GM12878 (cell line): Measurements from ENCODE around the gene KIRREL1. TPM values are rescaled to one million over a fixed set of nuclear protein-coding genes. Genes with fewer than 3 reads are reported as not detected.

Source experiments
- ATAC-seq: fragments of 200-7000 bp; cut with Tn5 transposase; 3 replicates; pipeline ENCODE4 v1.9.1; 2020; ENCODE audit warnings: mild to moderate bottlenecking, moderate library complexity
- BruUV-seq: library from RNA; stranded (reverse); fragments of 400-500 nt; replicated peaks from 2 replicates; lab custom pipeline; 2021; lab: Mats Ljungman, UMichigan
- CTCF ChIA-PET: fragments of 300-600 bp; sonication (Branson Sonifier 250); formaldehyde crosslinking; extraction: SDS; loops from one replicate; lab custom pipeline; 2021; ENCODE audit warnings: inconsistent platforms; lab: Yijun Ruan, JAX
- POLR2A ChIA-PET: fragments of 350-600 bp; formaldehyde crosslinking; extraction: SDS; loops from one replicate; lab custom pipeline; 2021; ENCODE audit warnings: inconsistent platforms; lab: Charles Lee
- RAD21 ChIA-PET: fragments of 300-600 bp; sonication (Branson Sonifier 250); formaldehyde crosslinking; loops from one replicate; lab custom pipeline; 2023; ENCODE audit warnings: antibody characterized with exemption; ENCODE audit not compliant: unreplicated experiment; lab: Charles Lee
- SMC1A ChIA-PET: fragments of 300-600 bp; sonication (Branson Sonifier 250); formaldehyde crosslinking; loops from one replicate; lab custom pipeline; 2023; ENCODE audit not compliant: unreplicated experiment, uncharacterized antibody; lab: Charles Lee
- DNase-seq: peaks from one replicate; pipeline ENCODE4 v3.0.0-alpha.2; 2011; ENCODE audit warnings: low read depth, low spot score
- FAIRE-seq: peaks from 3 replicates; lab custom pipeline; 2011; peaks lifted over from hg19 to GRCh38; lab: Jason Lieb, UNC
- H2AFZ ChIP-seq: 2 replicates; pipeline ENCODE4 v1.6.0; 2011; ENCODE audit warnings: low read depth, low read length, control low read depth; ENCODE audit not compliant: control insufficient read depth
- H3K27ac ChIP-seq: 2 replicates; pipeline ENCODE4 v1.5.1; 2011; ENCODE audit warnings: control low read depth; ENCODE audit not compliant: control insufficient read depth, insufficient read depth
- H3K27me3 ChIP-seq, 2 experiments: replicated peaks in 1 of 2; 2 replicates each; pipeline versions ENCODE4 v1.6.0 to v1.6.1; 2011; ENCODE audit warnings: low read length in 1 of 2; ENCODE audit not compliant: control insufficient read depth in 2 of 2, insufficient read depth in 2 of 2
- H3K36me3 ChIP-seq, 2 experiments: 2 replicates each; pipeline ENCODE4 v1.5.1; 2011; ENCODE audit warnings: low read length in 1 of 2; ENCODE audit not compliant: control insufficient read depth in 2 of 2, insufficient read depth in 2 of 2
- H3K4me1 ChIP-seq: 2 replicates; pipeline ENCODE4 v1.6.1; 2011; ENCODE audit warnings: mild to moderate bottlenecking, low read length, moderate library complexity, mixed read lengths; ENCODE audit not compliant: control insufficient read depth, insufficient read depth
- H3K4me2 ChIP-seq: 2 replicates; pipeline ENCODE4 v1.6.0; 2011; ENCODE audit warnings: control low read depth; ENCODE audit not compliant: control insufficient read depth, insufficient read depth
- H3K4me3 ChIP-seq: fragments of 200-600 bp; sonication (generic); 2 replicates; pipeline ENCODE4 v1.5.1; 2016
- H3K79me2 ChIP-seq: 2 replicates; pipeline ENCODE4 v1.6.0; 2011; ENCODE audit warnings: low read length; ENCODE audit not compliant: control insufficient read depth, insufficient read depth
- H3K9ac ChIP-seq: 2 replicates; pipeline ENCODE4 v1.8.0; 2011; ENCODE audit warnings: low read length, control low read depth, mixed read lengths; ENCODE audit not compliant: control insufficient read depth, insufficient read depth
- H3K9me3 ChIP-seq: replicated peaks from 3 replicates; pipeline ENCODE4 v1.5.1; 2011; ENCODE audit warnings: mild to moderate bottlenecking, low read length; ENCODE audit not compliant: control insufficient read depth, insufficient read depth
- H4K20me1 ChIP-seq: 2 replicates; pipeline ENCODE4 v1.6.0; 2011; ENCODE audit not compliant: control insufficient read depth, insufficient read depth
- ASH2L ChIP-seq: fragments of 300-600, 200-600 bp; sonication (generic); IDR thresholded peaks from 2 replicates; pipeline ENCODE4 v1.6.1; 2017; ENCODE audit warnings: low read depth, mild to moderate bottlenecking, borderline replicate concordance
- EP300 ChIP-seq, 2 experiments: fragments of 150-350 bp in 1 of 2; IDR thresholded peaks; 2 replicates each; pipeline ENCODE4 v1.6.1; 2011 to 2012; ENCODE audit warnings: low read depth in 2 of 2, low read length in 2 of 2, borderline replicate concordance in 1 of 2, improper control_type of control experiment in 1 of 2, inconsistent platforms in 1 of 2; ENCODE audit not compliant: control insufficient read depth in 1 of 2
- HDAC2 ChIP-seq: fragments of 200-600 bp; sonication (generic); IDR thresholded peaks from 2 replicates; pipeline ENCODE4 v1.6.1; 2017
- RELA ChIP-seq: fragments of 450-650 bp; IDR thresholded peaks from 2 replicates; pipeline ENCODE4 v1.8.0; 2014; ENCODE audit warnings: borderline replicate concordance; ENCODE audit not compliant: partially characterized antibody
- SMAD5 ChIP-seq: IDR thresholded peaks from 2 replicates; pipeline ENCODE4 v1.6.1; 2016; ENCODE audit warnings: antibody characterized with exemption, low read depth
- SMARCA5 ChIP-seq: fragments of 450-650 bp; IDR thresholded peaks from 2 replicates; pipeline ENCODE4 v1.6.1; 2017; ENCODE audit warnings: mild to moderate bottlenecking
- SP1 ChIP-seq: IDR thresholded peaks from one replicate; pipeline ENCODE4 v1.6.1; 2011; ENCODE audit warnings: low read depth, low read length
- SREBF1 ChIP-seq: IDR thresholded peaks from 2 replicates; pipeline ENCODE4 v1.6.1; 2012; ENCODE audit warnings: mild to moderate bottlenecking, low read length
- TBL1XR1 ChIP-seq: IDR thresholded peaks from 2 replicates; pipeline ENCODE4 v1.6.1; 2012; ENCODE audit warnings: low read depth, low read length, improper control_type of control experiment
- YBX1 ChIP-seq: fragments of 450-650 bp; IDR thresholded peaks from 2 replicates; pipeline ENCODE4 v1.6.1; 2016; ENCODE audit warnings: antibody characterized with exemption
- YY1 ChIP-seq: IDR thresholded peaks from 2 replicates; pipeline ENCODE4 v1.6.1; 2011; ENCODE audit warnings: low read depth, mild to moderate bottlenecking, low read length
- ZNF24 ChIP-seq: fragments of 450-650 bp; IDR thresholded peaks from 2 replicates; pipeline ENCODE4 v1.6.1; 2017; ENCODE audit warnings: antibody characterized with exemption, mild to moderate bottlenecking
- WGBS: methylation state at CpG from one replicate; pipeline ENCODE4 v1.1.6; 2016; ENCODE audit warnings: low lambda C conversion rate; ENCODE audit not compliant: insufficient replicate concordance, insufficient coverage; ENCODE audit errors: missing lambda C conversion rate; 5-methylcytosine and 5-hydroxymethylcytosine counted together
- in situ Hi-C: fragments of 300-500 bp; cut with MboI; formaldehyde crosslinking; loops from 9 replicates; pipeline ENCODE4 v1.14.3; 2018; ENCODE audit warnings: mixed read lengths
- intact Hi-C: fragments of 100-400 bp; cut with micrococcal nuclease; formaldehyde crosslinking; loops from one replicate; pipeline ENCODE4 v1.14.2; 2022; ENCODE audit not compliant: unreplicated experiment
- polyA plus RNA-seq, 11 experiments: library from polyadenylated mRNA; depleted of rRNA in 4 of 11; unstranded in 6 of 11; stranded (reverse) in 5 of 11; fragments of >200 nt; fragmentation: Nextera tagmentation in 4 of 11; fragmentation: Illumina TruSeq in 1 of 11; extraction: Ambion mirVana in 4 of 11; extraction: Trizol in 1 of 11; gene quantifications; 1 replicate in 1 of 11; 2 replicates in 10 of 11; pipeline versions ENCODE4 v1.2.1 to v1.2.3, GENCODE V29; 2011 to 2016; ENCODE audit warnings: inconsistent platforms in 2 of 11, missing spikeins in 2 of 11, low read depth in 1 of 11
- total RNA-seq, 4 experiments: library from RNA; depleted of rRNA in 3 of 4; stranded (reverse); fragments of >200 nt in 3 of 4; fragmentation: Illumina TruSeq in 1 of 4; extraction: Trizol in 1 of 4; gene quantifications; 2 replicates each; pipeline versions ENCODE4 v1.2.1 to v1.2.3, GENCODE V29; 2013 to 2021
- TF ChIP-seq, protein P1 (sequence below): fragments of 150-350 bp; IDR thresholded peaks from 2 replicates; pipeline ENCODE4 v1.6.1; 2016; ENCODE audit warnings: low read depth, low read length
- TF ChIP-seq, protein P2 (sequence below): fragments of 450-650 bp; IDR thresholded peaks from 2 replicates; pipeline ENCODE4 v1.6.1; 2016; ENCODE audit warnings: mild to moderate bottlenecking

Gene KIRREL1
- total and polyA plus RNA-seq, 10 of the 15 experiments (the other 5 are each of a cell fraction or from before 2014, with no cell fraction given): 0.15 TPM; not detected in 9

DNA sequence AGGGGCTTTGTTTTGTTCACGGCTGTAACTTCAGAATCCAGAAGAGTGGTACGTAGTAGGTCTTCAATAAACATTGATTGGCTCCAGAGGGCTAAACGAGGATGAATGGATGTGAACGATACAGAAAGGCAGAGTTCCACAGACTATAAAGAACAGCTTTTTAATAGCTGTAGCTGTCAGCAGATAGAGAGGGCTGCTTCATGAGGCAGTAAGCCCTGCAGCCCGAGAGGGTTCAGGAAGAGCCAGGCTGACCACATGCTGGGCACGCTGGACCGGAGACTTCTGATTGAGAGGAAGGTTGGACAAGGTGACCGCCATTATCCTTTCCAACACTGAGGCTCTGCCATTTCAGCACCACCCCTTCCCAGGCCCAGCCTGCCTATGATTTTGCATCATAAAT is 45.3 kb downstream of the KIRREL1 start:
- no TSS peak for BruUV-seq
- H3K9ac ChIP-seq: no peak overlapping the region
- no peak overlapping the region for H2AFZ ChIP-seq
- no peak overlapping the region for H3K4me2 ChIP-seq
- H3K4me3 ChIP-seq: no peak overlapping the region
- in situ Hi-C loops: no loop called here
- DNase-seq (no peak), ATAC-seq (no peak), FAIRE-seq (no peak)
- H3K79me2 ChIP-seq: no peaks in the 10 kb centered on the region
- intact Hi-C loops: no loop called here
- no peaks in the 10 kb centered on the region for H3K4me1 ChIP-seq
- no peak overlapping the region for H3K27ac ChIP-seq
- POLR2A ChIA-PET: no interaction called here
- 30% methylated on average over 8 of the region's 8 CpGs for WGBS
- H4K20me1 ChIP-seq: no peaks in the 10 kb centered on the region
- no peaks in the 10 kb centered on the region for H3K9me3 ChIP-seq
- H3K36me3 ChIP-seq: no peaks in the 10 kb centered on the region
- SMC1A ChIA-PET: no interaction called here
- peaks cover 0 to 2% of the 10 kb centered on the region in 2 experiments; a peak in 2 of 4 replicates for H3K27me3 ChIP-seq
- CTCF ChIA-PET: interaction anchor here (0.9 to 1.0 kb wide), 2 partner anchors 48 to 78 kb away, joined by 3 read pairs; no protein-coding TSS in a partner anchor
- RAD21 ChIA-PET: interaction anchor here (1.3 kb wide), 1 partner anchor 86 kb away, joined by 3 read pairs; no protein-coding TSS in a partner anchor
- TF ChIP-seq EP300 (IDR thresholded peaks at IDR 0.05; ENCODE audit: borderline replicate concordance in 1 of 2, control insufficient read depth in 1 of 2, low read depth in 2 of 2, low read length in 2 of 2): no peak

DNA sequence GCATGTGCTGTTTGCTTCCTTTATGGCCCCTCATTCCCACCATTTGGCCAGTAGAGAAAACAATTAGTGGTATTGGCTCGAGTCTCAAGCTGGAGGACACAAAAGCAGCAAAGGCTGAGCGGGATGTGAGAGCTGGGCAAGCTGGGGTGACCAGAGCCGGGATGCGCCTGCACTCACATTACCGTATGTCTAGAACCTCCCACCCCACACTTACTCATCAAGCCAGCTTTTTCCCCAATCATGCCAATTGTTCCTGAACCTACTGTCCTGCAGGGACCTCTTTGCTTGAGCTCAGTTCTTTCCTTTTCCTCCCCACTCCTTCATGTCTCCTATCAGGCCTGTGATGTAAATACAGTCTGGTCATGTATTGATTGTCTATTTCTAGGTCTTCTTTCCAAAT is 45.9 kb downstream of the KIRREL1 start:
- Histone ChIP-seq H3K79me2 (no peaks in the 10 kb centered on the region), H3K9ac (no peak overlapping the region), H4K20me1 (no peaks in the 10 kb centered on the region), H3K9me3 (no peaks in the 10 kb centered on the region), H3K4me1 (no peaks in the 10 kb centered on the region), H3K27ac (no peak overlapping the region), H3K4me2 (no peak overlapping the region), H3K36me3 (no peaks in the 10 kb centered on the region), H2AFZ (no peak overlapping the region), H3K27me3 (peaks cover 0 to 2% of the 10 kb centered on the region in 2 experiments; a peak in 2 of 4 replicates), H3K4me3 (no peak overlapping the region)
- TF ChIP-seq SREBF1 (no peak), SMAD5 (no peak), TBL1XR1 (no peak), SP1 (no peak), YY1 (no peak), ASH2L (no peak), ZNF24 (no peak), RELA (no peak), YBX1 (no peak), HDAC2 (no peak), SMARCA5 (no peak)
- TF ChIP-seq, protein P1, sequence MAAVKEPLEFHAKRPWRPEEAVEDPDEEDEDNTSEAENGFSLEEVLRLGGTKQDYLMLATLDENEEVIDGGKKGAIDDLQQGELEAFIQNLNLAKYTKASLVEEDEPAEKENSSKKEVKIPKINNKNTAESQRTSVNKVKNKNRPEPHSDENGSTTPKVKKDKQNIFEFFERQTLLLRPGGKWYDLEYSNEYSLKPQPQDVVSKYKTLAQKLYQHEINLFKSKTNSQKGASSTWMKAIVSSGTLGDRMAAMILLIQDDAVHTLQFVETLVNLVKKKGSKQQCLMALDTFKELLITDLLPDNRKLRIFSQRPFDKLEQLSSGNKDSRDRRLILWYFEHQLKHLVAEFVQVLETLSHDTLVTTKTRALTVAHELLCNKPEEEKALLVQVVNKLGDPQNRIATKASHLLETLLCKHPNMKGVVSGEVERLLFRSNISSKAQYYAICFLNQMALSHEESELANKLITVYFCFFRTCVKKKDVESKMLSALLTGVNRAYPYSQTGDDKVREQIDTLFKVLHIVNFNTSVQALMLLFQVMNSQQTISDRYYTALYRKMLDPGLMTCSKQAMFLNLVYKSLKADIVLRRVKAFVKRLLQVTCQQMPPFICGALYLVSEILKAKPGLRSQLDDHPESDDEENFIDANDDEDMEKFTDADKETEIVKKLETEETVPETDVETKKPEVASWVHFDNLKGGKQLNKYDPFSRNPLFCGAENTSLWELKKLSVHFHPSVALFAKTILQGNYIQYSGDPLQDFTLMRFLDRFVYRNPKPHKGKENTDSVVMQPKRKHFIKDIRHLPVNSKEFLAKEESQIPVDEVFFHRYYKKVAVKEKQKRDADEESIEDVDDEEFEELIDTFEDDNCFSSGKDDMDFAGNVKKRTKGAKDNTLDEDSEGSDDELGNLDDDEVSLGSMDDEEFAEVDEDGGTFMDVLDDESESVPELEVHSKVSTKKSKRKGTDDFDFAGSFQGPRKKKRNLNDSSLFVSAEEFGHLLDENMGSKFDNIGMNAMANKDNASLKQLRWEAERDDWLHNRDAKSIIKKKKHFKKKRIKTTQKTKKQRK: no peak
- TF ChIP-seq, protein P2, sequence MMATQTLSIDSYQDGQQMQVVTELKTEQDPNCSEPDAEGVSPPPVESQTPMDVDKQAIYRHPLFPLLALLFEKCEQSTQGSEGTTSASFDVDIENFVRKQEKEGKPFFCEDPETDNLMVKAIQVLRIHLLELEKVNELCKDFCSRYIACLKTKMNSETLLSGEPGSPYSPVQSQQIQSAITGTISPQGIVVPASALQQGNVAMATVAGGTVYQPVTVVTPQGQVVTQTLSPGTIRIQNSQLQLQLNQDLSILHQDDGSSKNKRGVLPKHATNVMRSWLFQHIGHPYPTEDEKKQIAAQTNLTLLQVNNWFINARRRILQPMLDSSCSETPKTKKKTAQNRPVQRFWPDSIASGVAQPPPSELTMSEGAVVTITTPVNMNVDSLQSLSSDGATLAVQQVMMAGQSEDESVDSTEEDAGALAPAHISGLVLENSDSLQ: no peak
- ChIA-PET CTCF (interaction anchor here (0.6 to 1.0 kb wide), 3 partner anchors 48 to 593 kb away, joined by 3 read pairs; no protein-coding TSS in a partner anchor), RAD21 (interaction anchor here (1.3 kb wide), 1 partner anchor 85 kb away, joined by 3 read pairs; no protein-coding TSS in a partner anchor), POLR2A (no interaction called here), SMC1A (no interaction called here)
- DNase-seq (no peak), ATAC-seq (no peak), FAIRE-seq (no peak)
- BruUV-seq: no TSS peak
- intact Hi-C loops: no loop called here
- 17% methylated on average over 5 of the region's 5 CpGs for WGBS
- in situ Hi-C loops: no loop called here
